Hypothalamus (tissue), 51 donors: ENCODE measurements around the gene UMPS.

Experiments used
- DNase-seq, 51 donors: peaks; one replicate each; lab custom pipeline; 2025; lab: John Stamatoyannopoulos, UW

UMPS gene

GRCh38 chr3:124793054-124793739 is 62.9 kb downstream of the UMPS start:
- DNase-seq: no peak

- no peak for DNase-seq
Measured at GRCh38 chr3:124796477-124796876, 66.2 kb downstream of the UMPS start.

DNA sequence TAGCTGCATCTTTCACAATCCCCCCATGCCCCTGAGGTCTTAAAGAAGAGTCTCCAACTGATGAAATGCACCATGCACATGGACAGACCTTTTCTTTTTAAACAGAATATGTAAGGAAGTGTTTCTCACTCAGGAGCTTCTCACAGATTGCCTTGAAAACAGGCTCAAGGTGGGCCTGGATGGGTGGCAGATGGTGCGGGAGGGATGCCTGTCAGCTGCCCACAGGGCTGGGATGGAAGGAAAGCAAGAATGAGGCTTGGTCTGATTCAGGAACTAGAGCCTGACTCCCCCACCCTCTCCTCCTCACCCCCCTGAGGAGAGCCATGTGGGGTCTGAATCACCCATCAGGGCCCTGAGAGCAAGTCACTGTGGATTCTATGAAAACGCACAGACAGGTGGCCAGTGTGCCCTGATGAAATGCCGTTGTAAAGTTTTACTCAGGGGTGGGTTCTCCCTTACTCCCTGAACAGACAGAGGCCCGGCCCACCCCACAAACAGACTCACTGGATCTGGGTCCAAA is 67.2 kb downstream of the UMPS start:
- no peak for DNase-seq
